GM21723 (cell line): ENCODE results near the gene RMI2.

Experiments used
- ATAC-seq: cut with Tn5 transposase; IDR thresholded peaks from one replicate; pipeline ENCODE4 v1.9.1; 2021; ENCODE audit warnings: mild to moderate bottlenecking, moderate library complexity; ENCODE audit not compliant: unreplicated experiment

The RMI2 gene

GRCh38 chr16:11345040-11345862, at the start of gene RMI2:
Gene RMI2 (plus strand): TSS chr16:11345459. CDS start chr16:11345472, 13 bp downstream.
- ATAC-seq: peak; percentile 94

- no peak for ATAC-seq
Observed at GRCh38 chr16:11295672-11296071, 49.6 kb upstream of the RMI2 start.

- no peak for ATAC-seq
Observed at GRCh38 chr16:11296351-11296705, 48.9 kb upstream of the RMI2 start.

GRCh38 chr16:11296706-11297491, 48.4 kb upstream of the RMI2 start:
- ATAC-seq: no peak

- peak; percentile 80 for ATAC-seq
Observed at GRCh38 chr16:11297492-11298142, 47.6 kb upstream of the RMI2 start.

GRCh38 chr16:11298143-11298900, 46.9 kb upstream of the RMI2 start:
- ATAC-seq: no peak

- ATAC-seq: peak; percentile 54
Observed at GRCh38 chr16:11298950-11299547, 46.2 kb upstream of the RMI2 start.

GRCh38 chr16:11299865-11300559, 45.2 kb upstream of the RMI2 start:
- no peak for ATAC-seq

GRCh38 chr16:11300560-11300892, 44.7 kb upstream of the RMI2 start:
- no peak for ATAC-seq

GRCh38 chr16:11301645-11302501, 43.4 kb upstream of the RMI2 start:
- ATAC-seq: no peak

GRCh38 chr16:11302977-11303376, 42.3 kb upstream of the RMI2 start:
- no peak for ATAC-seq

GRCh38 chr16:11303405-11304138, 41.7 kb upstream of the RMI2 start:
- ATAC-seq: no peak

GRCh38 chr16:11306381-11306780, 38.9 kb upstream of the RMI2 start:
- ATAC-seq: no peak

- no peak for ATAC-seq
Observed at GRCh38 chr16:11306997-11307638, 38.1 kb upstream of the RMI2 start.

GRCh38 chr16:11307639-11308492, 37.4 kb upstream of the RMI2 start:
- ATAC-seq: no peak

- ATAC-seq: peak; percentile 36
Observed at GRCh38 chr16:11308493-11309283, 36.6 kb upstream of the RMI2 start.
